Stimulated activated naive CD8-positive, alpha-beta T cell treated with anti-CD3 and anti-CD28 coated beads, Interleukin-15, amount 100 ng/mL, for 72 hours (primary cell): ENCODE results near the gene PIAS2.
"Not testable (repeated sequence)": the region's sequence is repeated elsewhere in the genome, so short reads cannot be mapped to it uniquely, and the experiment has no call there.

Experiments
- ATAC-seq: fragments of 150-1000 bp; cut with Tn5 transposase; 2 replicates; pipeline ENCODE4 v1.10.0; 2021; ENCODE audit warnings: mild to moderate bottlenecking, moderate library complexity
- DNase-seq, 2 donors: peaks; one replicate each; pipeline ENCODE4 v3.0.0; 2021 to 2022
- H3K27ac Mint-ChIP-seq, 2 donors: one replicate each; pipeline ENCODE4 v1.8.0; 2022; ENCODE audit warnings: mild to moderate bottlenecking in 2 of 2, mixed read lengths in 2 of 2, moderate library complexity in 2 of 2
- H3K27me3 Mint-ChIP-seq: one replicate; pipeline ENCODE4 v1.8.0; 2022; ENCODE audit warnings: mixed read lengths
- H3K4me1 Mint-ChIP-seq: one replicate; pipeline ENCODE4 v1.8.0; 2022; ENCODE audit warnings: mild to moderate bottlenecking, mixed read lengths
- H3K4me3 Mint-ChIP-seq, 2 donors: one replicate each; pipeline ENCODE4 v1.8.0; 2022; ENCODE audit warnings: mild to moderate bottlenecking in 2 of 2, mixed read lengths in 2 of 2, moderate library complexity in 1 of 2
- H3K9me3 Mint-ChIP-seq, 2 donors: one replicate each; pipeline ENCODE4 v1.8.0; 2022; ENCODE audit warnings: mixed read lengths in 2 of 2

The PIAS2 gene

GRCh38 chr18:46829531-46829930, 87.8 kb downstream of the PIAS2 start:
- peak overlapping the region in 1 of 2 donors; percentile 57 for H3K27ac Mint-ChIP-seq
- ATAC-seq, result no peak
- H3K4me3 Mint-ChIP-seq, result no peak overlapping the region
- H3K9me3 Mint-ChIP-seq, result no peaks in the 10 kb centered on the region
- DNase-seq, result no peak
- H3K27me3 Mint-ChIP-seq, result no peaks in the 10 kb centered on the region
- no peaks in the 10 kb centered on the region for H3K4me1 Mint-ChIP-seq

- H3K27me3 Mint-ChIP-seq, result no peaks in the 10 kb centered on the region
- no peak for DNase-seq
- peak; percentile 79 for ATAC-seq
- no peaks in the 10 kb centered on the region for H3K9me3 Mint-ChIP-seq
- no peak overlapping the region for H3K4me3 Mint-ChIP-seq
- peak overlapping the region in 1 of 2 donors; percentile 61 for H3K27ac Mint-ChIP-seq
- peaks cover 11% of the 10 kb centered on the region for H3K4me1 Mint-ChIP-seq
Measured at GRCh38 chr18:46821856-46822711, 95.2 kb downstream of the PIAS2 start.

- DNase-seq (no peak), ATAC-seq (no peak)
- Mint-ChIP-seq H3K9me3 (no peaks in the 10 kb centered on the region), H3K4me1 (peaks cover 11% of the 10 kb centered on the region), H3K4me3 (no peak overlapping the region), H3K27me3 (no peaks in the 10 kb centered on the region), H3K27ac (no peak overlapping the region)
Measured at GRCh38 chr18:46820863-46821262, 96.4 kb downstream of the PIAS2 start.

- H3K27me3 Mint-ChIP-seq, result no peaks in the 10 kb centered on the region
- no peak overlapping the region for H3K27ac Mint-ChIP-seq
- no peak for ATAC-seq
- H3K4me1 Mint-ChIP-seq, result no peaks in the 10 kb centered on the region
- H3K9me3 Mint-ChIP-seq, result no peaks in the 10 kb centered on the region
- H3K4me3 Mint-ChIP-seq, result no peak overlapping the region
- DNase-seq, result no peak
Measured at GRCh38 chr18:46815661-46816060, 101.6 kb downstream of the PIAS2 start.

- H3K27me3 Mint-ChIP-seq, result no peaks in the 10 kb centered on the region
- H3K4me3 Mint-ChIP-seq, result no peak overlapping the region
- DNase-seq (no peak), ATAC-seq (no peak)
- H3K9me3 Mint-ChIP-seq, result no peaks in the 10 kb centered on the region
- no peak overlapping the region for H3K27ac Mint-ChIP-seq
- H3K4me1 Mint-ChIP-seq, result no peaks in the 10 kb centered on the region
Measured at GRCh38 chr18:46814399-46814798, 102.9 kb downstream of the PIAS2 start.

- no peaks in the 10 kb centered on the region for H3K4me1 Mint-ChIP-seq
- DNase-seq (no peak), ATAC-seq (no peak)
- H3K27me3 Mint-ChIP-seq, result no peaks in the 10 kb centered on the region
- no peaks in the 10 kb centered on the region for H3K9me3 Mint-ChIP-seq
- peak overlapping the region in 1 of 2 donors; percentile 80 for H3K27ac Mint-ChIP-seq
- H3K4me3 Mint-ChIP-seq, result no peak overlapping the region
Measured at GRCh38 chr18:46812311-46812710, 105.0 kb downstream of the PIAS2 start.

GRCh38 chr18:46810481-46811000, 106.8 kb downstream of the PIAS2 start:
- DNase-seq, result no peak
- H3K4me1 Mint-ChIP-seq, result no peaks in the 10 kb centered on the region

GRCh38 chr18:46809145-46809544, 108.2 kb downstream of the PIAS2 start:
- no peaks in the 10 kb centered on the region for H3K4me1 Mint-ChIP-seq

More at GRCh38 chr18:46810481-46811000, 106.8 kb downstream of the PIAS2 start:
- no peaks in the 10 kb centered on the region for H3K9me3 Mint-ChIP-seq
- ATAC-seq, result no peak
- H3K27ac Mint-ChIP-seq, result no peak overlapping the region
- H3K4me3 Mint-ChIP-seq, result no peak overlapping the region
- H3K27me3 Mint-ChIP-seq, result no peaks in the 10 kb centered on the region

GRCh38 chr18:46795945-46796344, 121.4 kb downstream of the PIAS2 start:
- DNase-seq, H3K27ac Mint-ChIP-seq, H3K4me1 Mint-ChIP-seq, ATAC-seq, H3K9me3 Mint-ChIP-seq, H3K27me3 Mint-ChIP-seq, H3K4me3 Mint-ChIP-seq: not testable (repeated sequence)

More at GRCh38 chr18:46809145-46809544, 108.2 kb downstream of the PIAS2 start:
- DNase-seq, result no peak
- H3K9me3 Mint-ChIP-seq, result peaks cover 5 to 10% of the 10 kb centered on the region in 2 donors
- no peak overlapping the region for H3K27ac Mint-ChIP-seq
- no peak overlapping the region for H3K4me3 Mint-ChIP-seq
- ATAC-seq, result no peak
- H3K27me3 Mint-ChIP-seq, result no peaks in the 10 kb centered on the region

- H3K4me1 Mint-ChIP-seq, result no peaks in the 10 kb centered on the region
- DNase-seq (no peak), ATAC-seq (no peak)
- no peaks in the 10 kb centered on the region for H3K27me3 Mint-ChIP-seq
- peaks cover 0 to 10% of the 10 kb centered on the region in 2 donors for H3K9me3 Mint-ChIP-seq
- peak overlapping the region in 1 of 2 donors; percentile 28 for H3K27ac Mint-ChIP-seq
- H3K4me3 Mint-ChIP-seq, result no peak overlapping the region
Measured at GRCh38 chr18:46794607-46795006, 122.7 kb downstream of the PIAS2 start.

GRCh38 chr18:46793565-46793964, 123.7 kb downstream of the PIAS2 start:
- H3K27me3 Mint-ChIP-seq, result no peaks in the 10 kb centered on the region
- no peak overlapping the region for H3K27ac Mint-ChIP-seq
- no peaks in the 10 kb centered on the region for H3K4me1 Mint-ChIP-seq
- no peak overlapping the region for H3K4me3 Mint-ChIP-seq
- ATAC-seq (no peak), DNase-seq (no peak)
- H3K9me3 Mint-ChIP-seq, result peaks cover 0 to 10% of the 10 kb centered on the region in 2 donors

- Mint-ChIP-seq H3K4me3 (no peak overlapping the region), H3K27me3 (no peaks in the 10 kb centered on the region), H3K9me3 (peaks cover 5 to 10% of the 10 kb centered on the region in 2 donors), H3K4me1 (no peaks in the 10 kb centered on the region), H3K27ac (no peak overlapping the region)
- no peak for DNase-seq
- no peak for ATAC-seq
Measured at GRCh38 chr18:46789088-46789487, 128.2 kb downstream of the PIAS2 start.

GRCh38 chr18:46787674-46788073, 129.6 kb downstream of the PIAS2 start:
- no peak overlapping the region for H3K27ac Mint-ChIP-seq
- H3K9me3 Mint-ChIP-seq, result peaks cover 5 to 10% of the 10 kb centered on the region in 2 donors
- H3K27me3 Mint-ChIP-seq, result no peaks in the 10 kb centered on the region
- no peak overlapping the region for H3K4me3 Mint-ChIP-seq
- no peak for DNase-seq
- ATAC-seq, result no peak
- H3K4me1 Mint-ChIP-seq, result no peaks in the 10 kb centered on the region

GRCh38 chr18:46772357-46772756, 144.9 kb downstream of the PIAS2 start:
- Mint-ChIP-seq H3K27me3 (peaks cover 18% of the 10 kb centered on the region), H3K4me1 (peaks cover 9% of the 10 kb centered on the region), H3K9me3 (no peaks in the 10 kb centered on the region), H3K27ac (no peak overlapping the region), H3K4me3 (no peak overlapping the region)
- DNase-seq (no peak), ATAC-seq (peak; percentile 15)

GRCh38 chr18:46771141-46771540, 146.2 kb downstream of the PIAS2 start:
- ATAC-seq (no peak), DNase-seq (no peak)
- H3K4me1 Mint-ChIP-seq, result peaks cover 9% of the 10 kb centered on the region
- peaks cover 24% of the 10 kb centered on the region for H3K27me3 Mint-ChIP-seq
- H3K27ac Mint-ChIP-seq, result peak overlapping the region in 1 of 2 donors; percentile 5
- H3K4me3 Mint-ChIP-seq, result no peak overlapping the region
- no peaks in the 10 kb centered on the region for H3K9me3 Mint-ChIP-seq

GRCh38 chr18:46770708-46771107, 146.6 kb downstream of the PIAS2 start:
- Mint-ChIP-seq H3K27me3 (peaks cover 26% of the 10 kb centered on the region), H3K4me3 (no peak overlapping the region), H3K4me1 (peaks cover 9% of the 10 kb centered on the region), H3K9me3 (no peaks in the 10 kb centered on the region), H3K27ac (no peak overlapping the region)
- no peak for ATAC-seq
- no peak for DNase-seq
